Inflammatory macrophage (primary cell): ENCODE data around the gene PGBD1.

Source experiments
- DNase-seq, 2 donors: peaks; one replicate each; pipeline ENCODE4 v3.0.0-alpha.2; 2020 to 2022
- total RNA-seq, 18 experiments: gene quantifications; one replicate each; lab custom pipeline; 2026; ENCODE audit warnings: mixed read lengths in 6 of 18, inconsistent platforms in 2 of 18; lab: John Stamatoyannopoulos, UW

The PGBD1 gene, protein sequence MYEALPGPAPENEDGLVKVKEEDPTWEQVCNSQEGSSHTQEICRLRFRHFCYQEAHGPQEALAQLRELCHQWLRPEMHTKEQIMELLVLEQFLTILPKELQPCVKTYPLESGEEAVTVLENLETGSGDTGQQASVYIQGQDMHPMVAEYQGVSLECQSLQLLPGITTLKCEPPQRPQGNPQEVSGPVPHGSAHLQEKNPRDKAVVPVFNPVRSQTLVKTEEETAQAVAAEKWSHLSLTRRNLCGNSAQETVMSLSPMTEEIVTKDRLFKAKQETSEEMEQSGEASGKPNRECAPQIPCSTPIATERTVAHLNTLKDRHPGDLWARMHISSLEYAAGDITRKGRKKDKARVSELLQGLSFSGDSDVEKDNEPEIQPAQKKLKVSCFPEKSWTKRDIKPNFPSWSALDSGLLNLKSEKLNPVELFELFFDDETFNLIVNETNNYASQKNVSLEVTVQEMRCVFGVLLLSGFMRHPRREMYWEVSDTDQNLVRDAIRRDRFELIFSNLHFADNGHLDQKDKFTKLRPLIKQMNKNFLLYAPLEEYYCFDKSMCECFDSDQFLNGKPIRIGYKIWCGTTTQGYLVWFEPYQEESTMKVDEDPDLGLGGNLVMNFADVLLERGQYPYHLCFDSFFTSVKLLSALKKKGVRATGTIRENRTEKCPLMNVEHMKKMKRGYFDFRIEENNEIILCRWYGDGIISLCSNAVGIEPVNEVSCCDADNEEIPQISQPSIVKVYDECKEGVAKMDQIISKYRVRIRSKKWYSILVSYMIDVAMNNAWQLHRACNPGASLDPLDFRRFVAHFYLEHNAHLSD
- 0.25 to 1.4 (median 0.87) reads per million in 18 experiments for total RNA-seq

GRCh38 chr6:28281288-28282064 lies at the start of gene PGBD1:
PGBD1 (plus strand) TSS chr6:28281572; CDS start chr6:28283814, 2,242 bp downstream.
- peak; percentile 25 to 44 for DNase-seq

DNA sequence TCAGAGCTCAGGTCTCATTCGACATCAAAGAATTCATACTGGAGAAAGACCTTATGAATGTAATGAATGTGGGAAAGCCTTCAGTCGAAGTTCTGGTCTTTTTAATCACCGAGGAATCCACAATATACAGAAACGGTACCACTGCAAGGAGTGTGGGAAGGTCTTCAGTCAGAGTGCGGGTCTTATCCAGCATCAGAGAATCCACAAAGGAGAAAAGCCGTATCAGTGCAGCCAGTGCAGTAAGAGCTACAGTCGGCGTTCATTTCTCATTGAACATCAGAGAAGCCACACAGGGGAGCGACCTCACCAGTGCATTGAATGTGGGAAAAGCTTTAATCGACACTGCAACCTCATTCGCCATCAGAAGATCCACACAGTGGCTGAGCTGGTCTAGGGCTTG lies 48.6 kb upstream of the PGBD1 start:
- no peak for DNase-seq

GRCh38 chr6:28235912-28236452 lies 45.4 kb upstream of the PGBD1 start:
- peak in 1 of 2 donors; percentile 10 for DNase-seq

DNA sequence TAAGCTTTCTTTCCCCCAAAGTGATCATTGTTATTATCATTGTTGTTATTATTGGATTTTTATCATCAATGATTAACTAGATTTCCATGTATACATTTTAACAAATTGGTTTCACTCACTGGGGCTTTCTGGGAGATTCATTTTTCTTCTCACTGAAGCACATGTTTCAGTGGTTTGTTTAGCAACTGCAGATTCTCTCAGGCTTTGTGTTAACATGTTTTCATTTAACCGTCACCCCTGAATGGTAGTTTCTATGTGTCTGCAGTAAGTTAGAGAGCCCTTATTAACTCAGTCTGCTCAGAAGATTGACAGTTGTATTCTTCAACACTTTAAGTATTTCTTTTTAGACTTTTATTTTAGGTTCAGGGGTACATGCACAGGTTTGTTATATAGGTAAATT lies 41.7 kb upstream of the PGBD1 start:
- no peak for DNase-seq

- DNase-seq: no peak
Measured at GRCh38 chr6:28240471-28240870, 40.9 kb upstream of the PGBD1 start.

DNA sequence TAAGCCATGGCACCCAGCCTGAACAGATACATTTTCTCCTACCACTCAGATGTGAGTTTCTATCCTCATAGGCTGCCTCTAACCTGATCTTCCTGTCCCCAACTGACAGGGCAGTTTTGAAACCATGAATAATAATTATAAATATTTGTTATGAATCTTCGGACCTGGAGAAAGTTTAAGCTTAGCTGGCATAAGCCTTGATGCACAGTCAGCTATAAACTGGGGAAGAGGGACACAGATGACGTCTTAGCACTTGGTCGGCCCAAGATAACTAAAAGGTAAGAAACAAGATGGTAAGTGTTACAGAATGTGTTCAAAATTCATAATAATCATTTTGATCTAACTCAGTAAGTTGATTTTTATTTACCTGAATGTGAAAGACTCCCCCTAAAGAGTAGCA lies 37.4 kb upstream of the PGBD1 start:
- no peak for DNase-seq

GRCh38 chr6:28245206-28245941 lies 36.0 kb upstream of the PGBD1 start:
- no peak for DNase-seq

DNA sequence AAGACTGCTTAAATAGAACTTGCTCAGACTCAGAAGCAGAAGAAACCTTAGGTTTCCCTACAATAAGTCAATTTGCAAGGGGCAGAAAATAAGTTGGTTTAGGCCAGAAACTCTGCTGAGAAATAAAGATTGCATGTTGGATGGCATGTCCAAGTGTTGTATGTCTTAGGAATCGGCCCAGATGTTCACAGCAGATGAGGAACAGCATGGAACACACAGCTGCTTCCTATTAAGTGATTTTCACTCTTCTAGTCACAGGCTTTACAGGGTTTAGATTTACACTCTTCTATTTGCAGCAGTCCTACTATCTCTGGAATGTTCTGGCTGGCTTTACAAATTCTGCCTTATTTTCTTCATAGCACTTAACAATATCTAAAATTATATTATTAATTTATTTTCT lies 32.5 kb upstream of the PGBD1 start:
- DNase-seq: no peak

DNA sequence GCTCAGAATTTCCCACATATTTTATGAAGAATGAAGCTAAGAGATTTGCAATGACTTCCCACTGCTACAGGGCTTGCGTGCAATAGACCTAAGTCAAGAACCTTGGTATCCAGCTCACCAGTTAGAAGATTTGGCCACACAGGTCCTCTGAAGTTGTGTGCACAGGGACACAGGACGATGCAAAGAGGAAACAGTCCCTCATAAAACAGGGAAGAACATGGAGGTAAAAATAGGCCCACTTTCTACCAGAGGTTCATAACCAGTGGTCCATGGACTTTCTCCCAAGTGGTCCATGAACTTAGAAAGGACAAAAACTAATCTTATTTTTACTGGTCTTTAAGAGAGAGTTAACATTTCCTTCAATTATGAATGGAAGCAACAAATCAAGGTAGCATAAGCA lies 30.6 kb upstream of the PGBD1 start:
- no peak for DNase-seq

DNA sequence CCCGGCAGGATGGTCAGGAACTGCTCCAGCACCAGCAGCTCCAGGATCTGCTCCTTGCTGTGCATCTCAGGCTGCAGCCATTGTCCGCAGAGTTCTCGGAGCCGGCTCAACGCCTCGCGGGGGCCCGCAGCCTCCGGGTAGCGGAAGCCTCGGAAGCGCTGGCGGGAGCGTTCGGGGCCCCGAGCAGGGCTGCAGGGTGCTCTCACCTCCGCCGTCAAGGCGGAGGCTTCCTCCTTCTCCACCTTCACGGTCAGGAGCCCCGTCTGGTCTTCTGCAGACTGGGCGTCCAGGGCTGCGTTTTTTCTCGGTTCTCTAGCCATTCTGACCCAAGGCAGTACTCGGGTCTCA lies 29.7 kb upstream of the PGBD1 start:
- DNase-seq: peak in 1 of 2 donors; percentile 25

DNA sequence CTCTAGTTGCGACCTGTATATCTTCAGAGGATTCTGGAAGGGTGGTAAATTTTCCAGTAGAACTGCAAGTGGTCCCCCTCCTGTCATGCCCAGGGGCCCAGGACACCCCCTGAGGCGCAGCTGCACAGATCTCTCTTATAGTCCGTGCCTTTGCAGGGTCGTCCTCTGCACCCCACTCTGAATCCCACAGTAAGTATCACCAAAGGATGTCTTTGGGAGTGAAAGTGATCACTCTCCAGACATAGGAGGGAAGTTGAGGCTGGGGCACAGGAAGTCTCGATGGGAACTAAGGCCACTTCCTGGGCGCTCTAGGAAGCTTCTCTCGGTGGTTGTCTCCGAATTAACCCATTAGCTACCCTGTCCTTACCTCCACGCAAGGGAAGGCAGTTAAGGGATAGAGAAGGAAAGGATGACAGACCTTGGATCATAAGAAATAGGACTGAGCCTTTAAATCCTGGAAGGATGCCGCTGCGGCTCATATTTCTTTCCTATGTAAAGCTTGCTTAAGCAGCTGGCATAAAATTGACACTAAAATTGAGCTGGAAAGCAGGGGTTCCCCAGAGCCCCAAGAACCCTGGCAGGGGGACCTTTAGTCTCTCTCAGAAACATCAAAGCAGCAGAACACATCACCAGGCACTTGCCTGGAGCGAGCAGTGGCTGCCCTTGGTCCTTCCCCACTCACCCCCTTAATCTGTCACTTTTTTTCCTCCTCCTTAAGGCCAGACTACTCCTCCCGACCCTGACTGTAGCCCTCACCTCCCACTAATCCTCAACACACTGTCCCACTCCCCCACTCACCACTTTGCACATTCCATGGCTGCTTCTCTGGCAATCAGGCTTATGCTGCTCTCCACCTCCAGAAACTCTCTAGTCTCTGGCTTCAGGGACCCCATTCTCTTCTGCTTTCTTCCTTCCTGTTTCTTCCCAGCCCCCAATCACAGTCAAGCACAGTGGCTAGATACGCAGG lies 29.1 kb upstream of the PGBD1 start, which contains the start of gene ZKSCAN4:
ZKSCAN4 (minus strand) TSS at position 261 of the 967 bp plus-strand sequence. CDS start 289 bp downstream, outside the sequence.
- DNase-seq: peak; percentile 87 to 89

DNA sequence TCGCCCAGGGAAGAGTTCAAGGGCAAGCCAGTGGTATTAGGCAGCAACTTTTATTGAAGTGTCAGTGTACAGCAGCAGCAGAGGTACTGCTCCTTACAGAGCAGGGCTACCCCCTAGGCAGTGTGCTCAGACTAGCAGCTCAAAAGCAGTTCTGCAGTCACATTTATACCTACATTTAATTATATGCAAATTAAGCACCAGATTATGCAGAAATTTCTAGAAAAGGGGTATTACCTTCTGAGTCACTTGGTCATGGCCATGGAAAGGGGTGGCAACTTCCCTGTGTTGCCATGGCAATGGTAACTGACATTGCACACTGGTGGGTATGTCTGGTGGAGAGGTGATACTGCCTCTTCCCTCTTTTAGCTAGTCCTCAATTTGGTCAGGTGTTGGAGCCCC lies 27.3 kb upstream of the PGBD1 start:
- peak in 1 of 2 donors; percentile 11 for DNase-seq

DNA sequence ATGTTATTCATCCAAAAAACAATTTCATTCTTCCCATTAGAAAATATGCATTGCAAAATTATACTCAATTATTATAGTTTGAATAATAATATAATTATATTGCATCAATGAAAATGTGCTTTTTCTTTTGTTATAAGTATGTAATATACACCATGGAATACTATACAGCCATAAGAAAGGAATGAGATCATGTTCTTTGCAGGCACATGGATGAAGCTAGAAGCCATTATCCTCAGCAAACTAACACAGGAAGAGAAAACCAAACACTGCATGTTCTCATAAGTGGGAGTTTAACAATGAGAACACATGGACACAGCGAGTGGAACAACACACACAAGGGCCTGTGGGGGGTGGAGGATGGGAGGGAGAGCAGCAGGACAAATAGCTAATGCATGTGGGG lies 24.3 kb upstream of the PGBD1 start:
- DNase-seq: no peak

GRCh38 chr6:28258877-28259777 lies 22.2 kb upstream of the PGBD1 start, which contains the start of gene NKAPL:
NKAPL (plus strand) TSS chr6:28259297; CDS start chr6:28259372, 75 bp downstream.
- DNase-seq: peak; percentile 90 to 94

- DNase-seq: no peak
Measured at GRCh38 chr6:28263922-28264321, 17.4 kb upstream of the PGBD1 start.

DNA sequence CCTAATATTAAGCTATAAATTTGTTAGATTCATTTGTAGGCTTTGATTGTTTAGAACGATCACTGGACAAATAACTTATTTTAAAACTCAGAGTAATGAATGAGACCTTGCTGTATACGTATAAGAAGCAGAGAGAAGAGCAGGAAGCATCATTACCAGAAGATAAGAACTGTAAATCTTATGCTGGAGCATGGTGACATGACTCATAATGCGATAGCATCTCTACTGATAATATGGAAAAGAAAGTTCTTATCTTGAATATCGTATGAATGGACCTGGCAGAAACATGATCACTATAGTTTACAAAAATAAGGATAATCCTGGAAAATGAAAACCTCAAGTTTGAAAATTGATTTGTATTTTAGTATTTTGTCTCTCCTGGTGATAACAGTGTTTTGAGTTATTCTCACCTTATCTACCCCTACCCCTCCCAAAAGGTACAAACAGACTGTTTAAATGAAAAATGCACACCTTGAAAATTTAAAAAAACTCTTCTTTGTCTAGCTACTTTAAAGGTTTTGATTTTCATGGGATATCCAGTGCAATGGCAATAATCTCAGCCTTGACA lies 16.5 kb upstream of the PGBD1 start:
- DNase-seq: no peak

- DNase-seq: no peak
Measured at GRCh38 chr6:28266563-28266961, 14.8 kb upstream of the PGBD1 start.

- DNase-seq: peak; percentile 86 to 89
Measured at GRCh38 chr6:28266962-28267694, 14.2 kb upstream of the PGBD1 start, which contains the start of gene ZSCAN26. ZSCAN26 (plus strand) TSS chr6:28267143; CDS start chr6:28271920, 4,777 bp downstream.
